Endothelial cell (in vitro differentiated cells): ENCODE measurements around the gene ZFP64. TPM values are rescaled to one million over a fixed set of nuclear protein-coding genes. Genes with fewer than 3 reads are reported as not detected.
"Not testable (repeated sequence)": the region's sequence is repeated elsewhere in the genome, so short reads cannot be mapped to it uniquely, and the experiment has no call there.

Experiments
- DNase-seq: peaks from one replicate; pipeline ENCODE4 v3.0.0; 2021; ENCODE audit warnings: low spot score
- H3K27ac Mint-ChIP-seq: one replicate; pipeline ENCODE4 v1.8.0; 2021; ENCODE audit warnings: mixed read lengths, inconsistent platforms; ENCODE audit not compliant: unreplicated experiment
- H3K27me3 Mint-ChIP-seq: one replicate; pipeline ENCODE4 v1.8.0; 2021; ENCODE audit warnings: mild to moderate bottlenecking, moderate library complexity, mixed read lengths, inconsistent platforms; ENCODE audit not compliant: unreplicated experiment
- H3K36me3 Mint-ChIP-seq: one replicate; pipeline ENCODE4 v1.8.0; 2021; ENCODE audit warnings: mild to moderate bottlenecking, low read depth, mixed read lengths, inconsistent platforms; ENCODE audit not compliant: unreplicated experiment
- H3K4me1 Mint-ChIP-seq: one replicate; pipeline ENCODE4 v1.8.0; 2021; ENCODE audit warnings: mild to moderate bottlenecking, mixed read lengths, inconsistent platforms; ENCODE audit not compliant: unreplicated experiment
- H3K4me3 Mint-ChIP-seq: one replicate; pipeline ENCODE4 v1.8.0; 2021; ENCODE audit warnings: mild to moderate bottlenecking, mixed read lengths, inconsistent platforms; ENCODE audit not compliant: unreplicated experiment
- H3K9me3 Mint-ChIP-seq: one replicate; pipeline ENCODE4 v1.8.0; 2021; ENCODE audit warnings: mixed read lengths, inconsistent platforms; ENCODE audit not compliant: unreplicated experiment
- CTCF ChIP-seq: fragments of 200-600 bp; sonication (generic); IDR thresholded peaks from one replicate; pipeline ENCODE4 v1.5.0; 2021; ENCODE audit warnings: antibody characterized with exemption; ENCODE audit not compliant: unreplicated experiment
- total RNA-seq: library from RNA; stranded (reverse); fragmentation: NEBNext Ultra II Directional; extraction: Animal tissue kit (Norgen Biotek cat#: 25700); gene quantifications from one replicate; pipeline ENCODE4 v1.2.1, GENCODE V29; 2021; ENCODE audit not compliant: unreplicated experiment

Gene ZFP64
- total RNA-seq, 1 donor from 2014 or later = 26.3 TPM

DNA sequence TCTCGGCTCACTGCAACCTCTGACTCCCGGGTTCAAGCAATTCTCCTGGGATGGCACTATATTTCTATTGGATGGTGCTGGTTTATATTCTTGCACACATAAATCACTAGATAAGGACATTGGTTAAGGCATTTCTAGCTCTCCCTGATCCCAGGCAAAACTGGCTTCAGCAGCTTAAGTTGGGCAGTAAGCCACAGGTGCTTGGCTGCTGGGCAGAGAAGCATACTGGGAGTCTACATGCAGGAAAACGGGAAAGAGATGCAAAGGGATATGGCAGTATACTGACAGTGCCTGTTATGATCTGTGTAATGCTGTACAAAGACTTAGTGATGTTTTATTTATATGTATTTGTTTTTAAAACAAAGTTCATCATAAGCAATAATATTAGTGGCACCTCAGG, 33.3 kb upstream of the ZFP64 start:
- H3K27ac Mint-ChIP-seq = no peak overlapping the region
- H3K27me3 Mint-ChIP-seq = peaks cover 2% of the 10 kb centered on the region
- H3K36me3 Mint-ChIP-seq = peaks cover 8% of the 10 kb centered on the region
- H3K9me3 Mint-ChIP-seq = peaks cover 7% of the 10 kb centered on the region
- no peak for DNase-seq
- H3K4me1 Mint-ChIP-seq = no peaks in the 10 kb centered on the region
- H3K4me3 Mint-ChIP-seq = no peak overlapping the region
- no peak for TF ChIP-seq CTCF

- not testable (repeated sequence) for H3K4me3 Mint-ChIP-seq, H3K27ac Mint-ChIP-seq, DNase-seq, H3K9me3 Mint-ChIP-seq, H3K27me3 Mint-ChIP-seq, H3K4me1 Mint-ChIP-seq
- peaks cover 11% of the 10 kb centered on the region for H3K36me3 Mint-ChIP-seq
Measured at GRCh38 chr20:52221362-52221761, 29.8 kb upstream of the ZFP64 start.

DNA sequence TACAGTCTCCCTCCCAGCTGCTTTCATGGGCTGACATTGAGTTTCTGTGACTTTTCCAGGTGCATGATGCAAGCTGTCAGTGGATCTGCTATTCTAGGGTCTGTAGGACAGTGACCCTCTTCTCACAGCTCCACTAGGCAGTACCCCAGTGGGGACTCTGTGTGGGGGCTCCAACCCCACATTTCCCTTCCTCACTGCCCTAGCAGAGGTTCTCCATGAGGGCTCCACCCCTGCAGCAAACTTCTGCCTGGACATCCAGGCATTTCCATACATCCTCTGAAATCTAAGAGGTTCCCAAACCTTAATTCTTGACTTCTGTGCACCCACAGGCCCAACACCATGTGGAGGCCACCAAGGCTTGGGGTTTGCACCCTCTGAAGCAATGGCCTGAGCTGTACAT, 29.3 kb upstream of the ZFP64 start:
- H3K4me1 Mint-ChIP-seq, H3K27ac Mint-ChIP-seq, DNase-seq, H3K4me3 Mint-ChIP-seq, H3K9me3 Mint-ChIP-seq, H3K27me3 Mint-ChIP-seq: not testable (repeated sequence)
- H3K36me3 Mint-ChIP-seq = peaks cover 11% of the 10 kb centered on the region

GRCh38 chr20:52219441-52219840, 27.9 kb upstream of the ZFP64 start:
- Mint-ChIP-seq H3K4me3 (no peak overlapping the region), H3K9me3 (peaks cover 7% of the 10 kb centered on the region), H3K4me1 (no peaks in the 10 kb centered on the region), H3K36me3 (peaks cover 11% of the 10 kb centered on the region), H3K27me3 (no peaks in the 10 kb centered on the region), H3K27ac (no peak overlapping the region)
- no peak for TF ChIP-seq CTCF
- no peak for DNase-seq

DNA sequence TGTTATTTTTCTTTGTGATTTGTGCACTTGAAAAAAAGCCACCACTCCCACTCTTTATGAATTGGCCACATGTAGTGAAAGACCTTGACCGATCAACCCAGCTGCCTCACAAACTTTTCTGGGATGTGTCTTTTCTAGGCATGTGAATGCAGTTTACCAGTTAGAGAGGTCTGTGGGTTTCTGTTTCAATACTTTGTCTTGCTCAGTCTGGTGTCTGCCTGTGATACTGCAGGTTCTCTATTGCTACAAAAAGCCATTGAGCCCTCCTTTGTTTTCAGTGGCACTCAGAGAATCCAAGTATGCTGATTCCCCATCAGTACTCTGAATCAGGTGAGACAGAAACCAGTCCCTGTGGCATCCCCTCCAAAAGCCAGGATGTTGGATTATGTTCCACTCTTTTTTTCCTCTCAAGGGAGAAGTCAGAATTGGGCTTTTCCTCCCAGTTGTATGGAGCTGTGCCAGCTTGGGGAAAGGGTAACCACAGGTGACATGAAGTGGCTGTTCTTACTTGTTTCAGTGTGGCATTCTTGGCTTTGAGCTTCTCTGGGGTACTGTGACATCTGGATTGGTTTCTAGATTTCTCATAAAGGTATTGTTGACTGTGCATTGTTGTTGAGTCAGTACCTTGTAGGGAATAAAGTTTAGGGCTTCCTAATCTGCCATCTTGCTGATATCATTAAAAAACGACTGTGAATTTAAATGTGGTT, 26.3 kb upstream of the ZFP64 start:
- no peak for TF ChIP-seq CTCF
- Mint-ChIP-seq H3K36me3 (peaks cover 11% of the 10 kb centered on the region), H3K4me1 (no peaks in the 10 kb centered on the region), H3K4me3 (no peak overlapping the region), H3K27me3 (no peaks in the 10 kb centered on the region), H3K27ac (no peak overlapping the region), H3K9me3 (peaks cover 7% of the 10 kb centered on the region)
- no peak for DNase-seq

- H3K27me3 Mint-ChIP-seq = no peaks in the 10 kb centered on the region
- no peak for DNase-seq
Measured at GRCh38 chr20:52213995-52214394, 22.4 kb upstream of the ZFP64 start.

More at GRCh38 chr20:52213995-52214394, 22.4 kb upstream of the ZFP64 start:
- TF ChIP-seq CTCF = no peak
- Mint-ChIP-seq H3K4me3 (no peak overlapping the region), H3K36me3 (no peaks in the 10 kb centered on the region), H3K4me1 (no peaks in the 10 kb centered on the region), H3K9me3 (no peaks in the 10 kb centered on the region), H3K27ac (no peak overlapping the region)
